Tibial nerve (tissue), 4 donors: ENCODE results near the gene PTGER3. TPM values are rescaled to one million over a fixed set of nuclear protein-coding genes. Genes with fewer than 3 reads are reported as not detected.

Experiments
- DNase-seq, 2 donors: peaks; one replicate each; pipeline ENCODE4 v3.0.0-alpha.2; 2019; ENCODE audit warnings: low spot score in 2 of 2
- H3K27ac ChIP-seq, 4 donors: fragments of 200-600 bp; sonication (generic) in 3 of 4; one replicate each; pipeline ENCODE4 v1.5.1; 2017 to 2019; ENCODE audit warnings: mild to moderate bottlenecking in 1 of 4
- H3K27me3 ChIP-seq, 2 donors: fragments of 200-600 bp; sonication (generic) in 1 of 2; one replicate each; pipeline versions ENCODE4 v1.5.1 to v1.6.0; 2017 to 2019
- H3K36me3 ChIP-seq, 3 donors: fragments of 200-600 bp; sonication (generic); one replicate each; pipeline ENCODE4 v1.5.1; 2018 to 2019
- H3K4me1 ChIP-seq, 4 donors: fragments of 200-600 bp; sonication (generic) in 3 of 4; one replicate each; pipeline ENCODE4 v1.5.1; 2017 to 2019
- H3K4me3 ChIP-seq, 4 donors: fragments of 200-600 bp; sonication (generic) in 3 of 4; one replicate each; pipeline ENCODE4 v1.5.1; 2017 to 2019; ENCODE audit warnings: mild to moderate bottlenecking in 1 of 4, moderate library complexity in 1 of 4
- H3K9me3 ChIP-seq, 4 donors: fragments of 200-600 bp; sonication (generic) in 3 of 4; one replicate each; pipeline ENCODE4 v1.5.1; 2017 to 2019
- EP300 ChIP-seq, 2 donors: sonication (generic); formaldehyde crosslinking; IDR thresholded peaks; one replicate each; pipeline ENCODE4 v1.6.1; 2017; ENCODE audit warnings: antibody characterized with exemption in 2 of 2, mild to moderate bottlenecking in 1 of 2
- POLR2A ChIP-seq, 2 donors: fragments of 450-650 bp; IDR thresholded peaks; one replicate each; pipeline ENCODE4 v1.6.1; 2017; ENCODE audit warnings: antibody characterized with exemption in 2 of 2, mild to moderate bottlenecking in 2 of 2, moderate library complexity in 2 of 2
- WGBS, 2 donors: methylation state at CpG; one replicate each; pipeline ENCODE4 v1.1.5; 2018; 5-methylcytosine and 5-hydroxymethylcytosine counted together
- total RNA-seq, 4 donors: library from RNA; depleted of rRNA; stranded (reverse); fragments of >200 nt; gene quantifications; one replicate each; pipeline ENCODE4 v1.1.0, GENCODE V29; 2016
- TF ChIP-seq, protein P1 (sequence below), 5 experiments: fragments of 200-600 bp in 3 of 5; fragments of 450-650 bp in 2 of 5; sonication (generic) in 3 of 5; IDR thresholded peaks; one replicate each; pipeline ENCODE4 v1.5.1; 2016 to 2019; ENCODE audit warnings: antibody characterized with exemption in 5 of 5, mild to moderate bottlenecking in 3 of 5, moderate library complexity in 2 of 5

Gene PTGER3
- total RNA-seq, 4 donors from 2014 or later, result 11.0 to 76.2 (median 26.7) TPM

- TF ChIP-seq POLR2A (IDR thresholded peaks at IDR 0.05) (no peak), EP300 (IDR thresholded peaks at IDR 0.05) (no peak)
- TF ChIP-seq, protein P1, sequence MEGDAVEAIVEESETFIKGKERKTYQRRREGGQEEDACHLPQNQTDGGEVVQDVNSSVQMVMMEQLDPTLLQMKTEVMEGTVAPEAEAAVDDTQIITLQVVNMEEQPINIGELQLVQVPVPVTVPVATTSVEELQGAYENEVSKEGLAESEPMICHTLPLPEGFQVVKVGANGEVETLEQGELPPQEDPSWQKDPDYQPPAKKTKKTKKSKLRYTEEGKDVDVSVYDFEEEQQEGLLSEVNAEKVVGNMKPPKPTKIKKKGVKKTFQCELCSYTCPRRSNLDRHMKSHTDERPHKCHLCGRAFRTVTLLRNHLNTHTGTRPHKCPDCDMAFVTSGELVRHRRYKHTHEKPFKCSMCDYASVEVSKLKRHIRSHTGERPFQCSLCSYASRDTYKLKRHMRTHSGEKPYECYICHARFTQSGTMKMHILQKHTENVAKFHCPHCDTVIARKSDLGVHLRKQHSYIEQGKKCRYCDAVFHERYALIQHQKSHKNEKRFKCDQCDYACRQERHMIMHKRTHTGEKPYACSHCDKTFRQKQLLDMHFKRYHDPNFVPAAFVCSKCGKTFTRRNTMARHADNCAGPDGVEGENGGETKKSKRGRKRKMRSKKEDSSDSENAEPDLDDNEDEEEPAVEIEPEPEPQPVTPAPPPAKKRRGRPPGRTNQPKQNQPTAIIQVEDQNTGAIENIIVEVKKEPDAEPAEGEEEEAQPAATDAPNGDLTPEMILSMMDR (IDR thresholded peaks at IDR 0.05), result no peak
- no peaks in the 10 kb centered on the region for H3K9me3 ChIP-seq
- H3K36me3 ChIP-seq, result peaks cover 4 to 91% (median 13%) of the 10 kb centered on the region in 3 donors
- H3K4me3 ChIP-seq, result no peak overlapping the region
- no peaks in the 10 kb centered on the region for H3K27me3 ChIP-seq
- H3K4me1 ChIP-seq, result peaks cover 0 to under 1% (median 0%) of the 10 kb centered on the region in 4 donors
- no peak overlapping the region for H3K27ac ChIP-seq
- DNase-seq, result no peak
Measured at GRCh38 chr1:71072273-71072672, 24.7 kb upstream of the PTGER3 start.

GRCh38 chr1:71071720-71072119, 24.1 kb upstream of the PTGER3 start:
- Histone ChIP-seq H3K4me3 (no peak overlapping the region), H3K4me1 (no peaks in the 10 kb centered on the region), H3K27me3 (no peaks in the 10 kb centered on the region), H3K9me3 (no peaks in the 10 kb centered on the region), H3K27ac (no peak overlapping the region), H3K36me3 (peaks cover 4 to 94% (median 13%) of the 10 kb centered on the region in 3 donors)
- TF ChIP-seq EP300 (IDR thresholded peaks at IDR 0.05) (no peak), POLR2A (IDR thresholded peaks at IDR 0.05) (no peak)
- TF ChIP-seq, protein P1 (IDR thresholded peaks at IDR 0.05), result no peak
- DNase-seq, result no peak
- 89 to 93% methylated on average over 4 of the region's 4 CpGs for WGBS, 2 donors

GRCh38 chr1:71068325-71069240, 21.0 kb upstream of the PTGER3 start:
- Histone ChIP-seq H3K27me3 (no peaks in the 10 kb centered on the region), H3K4me3 (no peak overlapping the region), H3K4me1 (no peaks in the 10 kb centered on the region), H3K27ac (no peak overlapping the region), H3K36me3 (peaks cover 6 to 91% (median 30%) of the 10 kb centered on the region in 3 donors), H3K9me3 (no peaks in the 10 kb centered on the region)
- DNase-seq, result no peak
- 87 to 89% methylated on average over 6 of the region's 6 CpGs for WGBS, 2 donors
- TF ChIP-seq POLR2A (IDR thresholded peaks at IDR 0.05) (no peak), EP300 (IDR thresholded peaks at IDR 0.05) (no peak)

DNA sequence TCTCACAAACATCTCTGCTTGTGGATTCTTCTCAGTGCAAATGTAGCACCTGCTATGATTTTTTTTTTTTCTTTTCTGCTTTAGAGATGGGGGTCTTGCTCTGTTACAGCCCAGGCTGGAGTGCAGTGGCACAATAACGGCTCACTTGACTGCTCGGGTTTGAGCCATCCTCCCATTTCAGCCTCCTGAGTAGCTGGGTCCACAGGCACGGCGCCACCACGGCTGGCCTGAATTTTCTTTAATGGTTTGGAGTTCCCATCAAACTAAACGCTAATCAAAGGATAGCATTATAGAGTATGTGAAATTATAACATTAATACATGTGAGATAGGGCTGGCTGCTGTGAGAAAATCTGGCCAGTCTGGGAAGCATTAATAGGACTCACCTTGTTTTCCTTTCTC, 7.2 kb upstream of the PTGER3 start:
- H3K9me3 ChIP-seq, result no peaks in the 10 kb centered on the region
- TF ChIP-seq POLR2A (IDR thresholded peaks at IDR 0.05) (no peak), EP300 (IDR thresholded peaks at IDR 0.05) (no peak)
- TF ChIP-seq, protein P1 (IDR thresholded peaks at IDR 0.05), result no peak
- H3K4me3 ChIP-seq, result no peak overlapping the region
- H3K4me1 ChIP-seq, result peaks cover 0 to 4% (median 0%) of the 10 kb centered on the region in 4 donors
- H3K36me3 ChIP-seq, result peaks cover 0 to 23% (median 0%) of the 10 kb centered on the region in 3 donors
- no peaks in the 10 kb centered on the region for H3K27me3 ChIP-seq
- 72 to 93% methylated on average over 6 of the region's 6 CpGs for WGBS, 2 donors
- no peak overlapping the region for H3K27ac ChIP-seq
- no peak for DNase-seq

DNA sequence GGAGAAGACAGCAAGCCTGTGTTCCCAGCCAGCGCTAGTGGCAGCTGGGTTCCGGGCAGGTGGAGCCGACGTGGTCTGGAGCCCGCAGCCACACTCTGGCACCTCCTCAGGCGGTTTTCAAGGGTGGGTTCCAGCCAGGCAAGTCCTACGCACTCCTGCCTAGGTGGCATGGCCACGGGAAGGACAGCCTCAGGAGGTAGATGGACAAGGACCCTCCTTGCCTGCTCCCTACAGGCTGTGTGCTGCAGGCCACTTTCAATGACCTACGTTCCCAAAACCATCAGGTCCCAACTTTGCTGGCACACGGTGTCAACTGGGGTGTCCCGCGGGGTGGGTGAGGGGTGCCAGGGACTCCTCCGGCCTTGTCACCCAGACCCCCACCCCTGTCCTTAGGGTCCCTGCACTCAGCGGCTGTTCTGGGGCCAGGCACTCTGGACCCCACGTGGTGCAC, 6.7 kb upstream of the PTGER3 start:
- DNase-seq, result no peak
- no peak overlapping the region for H3K27ac ChIP-seq
- 83 to 89% methylated on average over 9 to 13 of the region's 15 CpGs for WGBS, 2 donors

More for the DNA sequence above, 6.7 kb upstream of the PTGER3 start:
- H3K4me3 ChIP-seq, result no peak overlapping the region
- no peaks in the 10 kb centered on the region for H3K27me3 ChIP-seq
- peaks cover 0 to 4% (median 0%) of the 10 kb centered on the region in 4 donors for H3K4me1 ChIP-seq
- no peaks in the 10 kb centered on the region for H3K9me3 ChIP-seq
- TF ChIP-seq EP300 (IDR thresholded peaks at IDR 0.05) (no peak), POLR2A (IDR thresholded peaks at IDR 0.05) (no peak)
- TF ChIP-seq, protein P1 (IDR thresholded peaks at IDR 0.05), result no peak
- H3K36me3 ChIP-seq, result peaks cover 0 to 22% (median 0%) of the 10 kb centered on the region in 3 donors
